ENCODE measurements around the gene DIP2C.

DIP2C gene

DNA sequence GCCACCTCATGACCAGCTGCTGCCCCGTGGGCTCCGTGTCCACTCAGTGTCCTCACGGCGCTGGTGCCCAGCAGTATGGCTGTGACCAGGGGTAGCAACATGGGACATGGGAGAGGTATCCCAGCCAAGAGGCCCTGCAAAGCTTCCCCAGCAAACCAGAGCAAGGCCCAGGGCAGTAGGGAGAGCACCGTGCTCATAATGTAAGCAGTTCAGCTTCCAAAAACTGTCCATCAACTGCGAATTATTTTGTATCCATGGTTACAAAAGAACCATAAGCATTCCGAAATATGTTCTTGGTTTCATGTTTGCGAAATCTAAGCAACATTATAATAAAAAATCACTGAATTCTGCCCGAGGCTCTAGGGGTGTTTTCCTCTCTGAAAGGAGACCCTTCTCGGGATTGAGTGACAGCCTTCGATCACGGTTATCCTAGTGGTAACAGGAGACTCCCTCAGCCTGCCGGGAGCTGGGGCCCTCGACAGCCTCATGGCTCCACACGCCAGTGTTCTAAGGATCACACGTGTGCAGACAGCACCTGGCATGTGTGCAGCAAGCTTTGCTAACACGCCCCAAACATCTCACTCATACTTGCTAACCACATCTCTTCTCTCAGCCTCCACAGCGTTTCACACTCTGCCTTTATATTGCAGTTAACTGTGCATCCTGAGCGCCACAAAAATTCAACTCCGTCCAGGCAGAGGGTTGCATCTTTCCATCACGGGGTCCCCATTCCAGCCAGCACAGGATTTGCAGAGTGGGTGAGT lies 117.6 kb downstream of the DIP2C start:
- DNase-seq (ENCODE audit: low read depth in 3 of 3): no peak

DNA sequence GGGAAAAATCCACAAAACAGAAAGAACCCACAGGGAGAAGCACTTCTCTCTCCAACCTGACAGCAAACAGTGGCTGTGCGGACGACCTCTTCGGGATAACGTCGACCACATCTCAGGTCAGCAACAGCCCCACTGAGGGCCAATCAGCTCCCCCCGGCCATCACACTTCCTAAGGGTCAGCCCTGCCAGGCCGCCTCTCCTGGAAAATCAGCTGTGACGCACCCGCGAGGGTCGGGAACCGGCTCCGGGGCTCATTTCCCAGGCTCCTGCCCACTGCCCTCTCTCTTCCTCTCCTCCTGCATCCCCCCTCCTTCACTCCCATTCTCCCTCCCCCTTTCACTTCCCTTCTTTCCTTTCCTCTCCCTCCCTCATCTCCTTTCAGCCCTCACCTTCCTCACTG lies 118.3 kb downstream of the DIP2C start:
- no peak for DNase-seq (ENCODE audit: low read depth in 3 of 3)

DNA sequence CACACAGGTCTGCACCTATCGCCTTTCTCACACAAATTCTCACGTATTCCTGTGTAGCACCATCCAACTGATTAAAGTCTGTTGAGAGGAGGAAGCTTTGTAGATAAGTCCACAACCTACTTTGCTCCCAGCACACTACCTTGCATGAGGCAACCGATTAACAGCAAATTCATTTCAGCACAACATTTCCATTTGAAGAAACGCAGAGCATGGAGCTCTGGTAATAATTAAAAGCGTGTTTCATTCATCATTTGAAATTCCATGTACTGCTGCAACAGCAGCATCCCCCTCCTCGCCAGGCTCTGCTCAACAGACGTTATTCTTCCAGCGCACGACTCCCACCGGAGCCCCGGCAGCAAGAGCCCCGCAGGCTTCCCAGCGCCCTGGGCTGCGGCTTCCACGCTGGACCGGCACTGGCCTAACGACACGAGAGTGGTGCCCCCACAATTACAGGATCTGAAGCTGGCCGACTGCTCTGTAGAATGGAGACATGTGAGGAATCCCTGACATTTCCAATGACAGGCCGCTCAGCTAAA lies 118.8 kb downstream of the DIP2C start:
- DNase-seq (ENCODE audit: low read depth in 3 of 3): no peak

DNA sequence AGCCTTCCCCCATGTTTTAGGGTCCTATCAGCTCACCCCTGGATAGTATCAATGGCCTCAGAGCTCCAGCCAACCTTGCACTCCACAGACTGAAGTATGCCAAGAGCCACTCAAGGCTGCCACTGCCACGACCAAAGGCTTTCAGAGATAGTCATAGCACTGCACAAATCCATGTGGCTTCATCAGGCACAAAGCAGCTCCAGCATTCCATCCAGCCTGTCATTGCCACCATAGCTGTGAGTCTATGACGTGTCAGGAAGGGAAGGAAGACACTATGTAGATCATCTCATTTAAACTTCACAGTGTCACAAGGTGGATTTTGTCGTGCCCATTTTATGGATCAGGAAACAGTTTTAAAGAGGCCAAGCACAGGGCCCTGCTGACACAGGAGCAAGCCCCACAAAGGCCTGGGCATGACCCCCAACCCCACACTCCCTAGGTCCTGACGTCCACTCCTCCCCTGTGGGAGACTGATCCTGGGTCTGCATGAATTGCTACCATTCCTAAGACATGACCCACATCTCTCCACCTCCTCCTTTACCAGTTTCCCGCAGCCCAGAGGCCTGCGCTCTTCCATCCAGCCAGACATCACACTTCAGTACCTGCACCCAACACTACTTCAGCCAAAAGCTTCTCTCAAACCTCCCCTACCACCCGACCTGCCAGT lies 119.4 kb downstream of the DIP2C start:
- DNase-seq (ENCODE audit: low read depth in 3 of 3): no peak

DNA sequence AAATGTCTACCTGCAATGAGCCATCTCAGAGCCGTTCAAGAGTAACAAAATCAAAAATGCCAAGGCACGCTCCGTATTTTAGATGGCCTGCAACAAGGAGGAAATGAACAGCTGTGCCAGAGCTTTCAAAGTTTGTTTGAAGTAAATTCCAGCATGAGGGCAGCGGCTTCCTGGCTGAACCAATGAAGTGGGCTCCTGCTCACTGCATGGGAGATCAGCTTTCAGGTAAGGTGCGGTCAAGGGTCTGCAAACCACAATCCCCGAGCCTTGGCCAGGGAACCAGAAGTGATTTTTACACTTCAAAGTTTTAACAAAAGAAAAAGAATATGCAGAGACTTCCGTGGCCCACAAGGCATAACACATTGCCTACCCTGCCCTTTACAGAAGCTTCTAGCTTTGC lies 120.6 kb downstream of the DIP2C start:
- no peak for DNase-seq (ENCODE audit: low read depth in 3 of 3)

DNA sequence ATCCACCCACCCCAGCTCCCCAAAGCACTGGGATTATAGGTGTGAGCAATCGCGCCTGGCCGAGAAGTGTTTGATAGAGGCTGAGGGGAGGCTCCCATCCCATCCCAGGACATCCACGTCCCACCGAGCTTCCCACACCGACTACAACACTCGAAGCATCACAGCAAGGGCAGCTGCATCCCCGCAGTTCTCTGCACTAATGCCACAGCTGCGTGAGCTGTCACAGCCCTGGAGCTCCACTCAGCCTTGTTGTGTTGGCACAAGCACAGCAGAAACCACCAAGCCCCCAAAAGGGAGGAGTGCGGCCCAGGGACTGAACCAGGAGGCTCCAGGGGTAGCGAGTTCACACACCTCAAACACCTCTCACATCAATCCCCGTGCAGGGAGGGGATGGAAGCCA lies 121.6 kb downstream of the DIP2C start:
- DNase-seq (ENCODE audit: low read depth in 3 of 3): no peak

DNA sequence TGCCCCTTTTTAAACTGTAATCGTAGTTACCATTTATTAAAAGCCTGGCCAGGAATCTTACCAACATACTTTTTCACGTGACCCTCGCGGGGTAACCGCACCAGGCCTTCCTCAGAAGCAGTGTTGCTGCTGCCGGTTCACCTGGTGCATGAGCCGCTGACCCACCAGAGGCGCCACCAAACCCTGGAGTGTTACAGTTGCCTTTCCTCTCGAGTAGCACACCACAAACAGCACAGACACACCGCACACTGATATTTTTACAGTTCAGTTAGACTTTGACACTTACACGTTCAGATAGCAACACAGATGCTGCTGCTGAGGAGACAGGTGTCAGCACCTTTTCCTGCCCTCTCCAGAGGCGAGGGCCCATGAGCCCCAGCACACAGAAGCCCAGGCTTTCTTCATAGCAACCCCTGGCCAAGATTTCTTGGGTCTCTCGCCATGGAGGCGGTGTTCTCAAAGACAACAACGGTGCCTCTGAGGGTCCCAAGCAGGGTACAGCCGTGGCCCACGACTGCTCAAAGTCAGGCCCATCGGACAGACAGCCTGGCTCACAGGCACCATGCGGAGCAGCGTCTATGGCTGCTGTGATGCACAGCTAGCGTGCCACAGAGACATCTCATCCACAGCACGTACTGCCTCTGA lies 123.1 kb downstream of the DIP2C start:
- no peak for DNase-seq (ENCODE audit: low read depth in 3 of 3)

DNA sequence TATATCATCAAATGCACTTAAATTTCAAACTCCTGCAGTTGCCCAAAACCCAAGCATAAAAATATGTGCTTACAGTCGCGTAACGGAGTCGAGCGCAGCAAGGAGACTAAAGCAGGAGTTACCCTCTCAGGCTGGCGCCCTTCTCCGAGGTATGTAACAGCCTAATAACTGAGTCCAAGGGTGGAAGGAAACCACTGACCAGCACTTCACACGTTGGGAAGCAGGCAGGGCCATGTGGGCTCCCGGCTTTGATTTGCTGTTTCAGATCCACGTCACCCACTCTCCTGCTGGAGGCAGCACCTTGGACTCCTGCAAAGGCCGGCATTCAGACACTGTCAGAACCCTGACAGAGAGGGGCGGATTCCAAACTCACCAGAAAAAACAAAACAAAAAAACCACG lies 123.8 kb downstream of the DIP2C start:
- DNase-seq (ENCODE audit: low read depth in 3 of 3): no peak

DNA sequence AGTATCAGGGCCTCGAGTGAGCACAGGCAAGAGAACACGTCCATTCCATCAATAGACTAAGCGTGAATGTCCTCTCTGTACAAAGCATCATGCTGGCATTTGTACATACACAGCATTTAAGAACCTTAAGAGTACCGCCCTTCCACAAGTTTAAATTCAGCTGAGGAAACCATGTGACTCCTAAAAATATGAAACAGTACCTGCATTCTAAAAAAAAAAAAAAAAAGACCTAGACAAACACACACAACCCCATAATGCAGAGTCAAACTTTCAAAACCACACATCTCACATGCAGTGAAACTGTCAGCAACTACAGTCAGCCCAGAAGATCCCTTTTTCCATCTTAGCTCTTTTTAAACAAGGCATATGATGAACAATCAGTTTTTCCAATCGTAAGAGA lies 124.3 kb downstream of the DIP2C start:
- no peak for DNase-seq (ENCODE audit: low read depth in 3 of 3)

DNA sequence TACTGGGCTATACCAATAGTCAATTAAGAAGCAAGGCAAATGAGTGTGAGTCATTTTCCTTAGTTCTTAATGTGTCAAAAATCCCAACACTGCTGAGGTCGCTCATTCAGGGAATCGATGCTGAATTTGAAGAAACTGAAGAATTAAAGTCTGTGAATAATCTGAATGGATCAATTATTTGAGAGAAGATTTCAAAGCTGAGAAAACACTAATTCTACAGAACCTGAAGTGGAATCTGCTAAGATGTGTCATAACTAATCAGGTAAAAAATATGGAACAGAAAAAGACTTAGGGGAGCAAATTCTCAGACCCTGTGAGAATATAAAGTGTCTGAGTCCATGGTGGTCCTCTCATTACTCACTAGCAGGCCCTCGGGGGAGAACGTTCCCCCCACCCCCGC lies 125.6 kb downstream of the DIP2C start:
- no peak for DNase-seq (ENCODE audit: low read depth in 3 of 3)

DNA sequence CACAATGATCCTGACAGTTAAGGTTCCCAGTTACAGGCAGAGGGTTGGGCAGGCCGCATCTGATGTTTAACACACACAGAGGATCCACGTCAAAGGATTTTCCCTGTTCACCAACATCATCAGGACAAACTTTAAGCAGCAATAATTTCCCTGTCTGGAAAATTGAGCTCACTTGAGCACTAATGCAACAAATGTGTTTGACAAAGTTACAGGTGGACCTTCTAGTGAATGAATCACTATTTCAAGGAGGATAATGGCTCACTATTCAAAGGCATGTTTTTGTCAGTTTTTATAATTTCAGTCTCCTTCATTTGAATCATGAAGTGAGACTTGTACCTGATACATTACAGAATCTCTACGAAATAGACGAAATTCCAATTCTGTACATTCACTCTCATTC lies 127.3 kb downstream of the DIP2C start:
- no peak for DNase-seq (ENCODE audit: low read depth in 3 of 3)

DNA sequence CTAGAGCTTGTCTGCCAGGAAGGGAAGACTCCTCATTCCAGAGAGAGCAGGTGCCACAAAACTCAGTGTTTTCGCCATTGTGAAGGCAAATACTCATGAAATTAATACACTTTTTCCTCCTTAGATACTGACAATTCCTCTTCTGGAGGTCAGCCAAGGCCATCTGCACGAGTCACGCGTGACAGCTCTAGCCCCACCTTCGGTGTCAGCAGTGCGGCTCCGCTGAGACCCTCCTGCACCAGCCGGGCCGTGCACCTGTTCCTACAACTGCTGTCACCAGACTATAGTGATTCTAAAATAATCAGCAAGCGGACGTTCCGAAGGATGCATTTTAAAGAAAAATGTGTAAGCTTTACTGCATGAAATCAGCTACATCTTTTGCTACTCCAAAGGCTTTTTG lies 127.7 kb downstream of the DIP2C start:
- no peak for DNase-seq (ENCODE audit: low read depth in 3 of 3)

DNA sequence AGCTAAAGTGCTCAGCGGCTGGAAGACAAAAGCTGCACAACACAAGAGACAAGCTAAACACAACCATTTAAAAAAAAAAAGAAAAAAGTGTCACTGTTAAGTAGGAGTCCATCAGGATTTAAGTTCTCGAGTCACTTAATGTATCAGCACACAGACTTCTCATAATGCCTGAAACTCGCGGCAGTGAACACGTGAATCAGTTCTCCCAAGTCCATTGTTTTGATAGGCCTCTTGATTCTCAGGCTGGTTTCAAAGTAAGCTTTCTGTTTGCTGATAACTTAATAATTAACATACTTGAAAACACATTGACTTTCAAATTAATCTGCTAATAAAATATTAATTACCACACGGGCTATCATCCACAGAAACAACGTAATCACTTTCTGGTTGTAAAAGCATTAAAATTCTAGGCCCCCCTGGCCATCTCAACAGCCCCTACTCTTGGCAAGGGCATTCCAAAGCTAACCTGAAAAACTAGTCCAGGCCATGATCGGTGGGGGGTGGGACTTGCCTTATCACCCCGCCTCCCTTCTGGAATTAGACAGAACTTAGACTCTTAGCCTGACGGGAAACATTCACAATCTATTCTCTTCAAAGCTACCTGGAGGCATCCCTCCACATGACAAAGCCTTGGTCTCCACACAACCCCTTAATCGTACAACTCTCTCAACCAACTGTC lies 129.0 kb downstream of the DIP2C start:
- no peak for DNase-seq (ENCODE audit: low read depth in 3 of 3)

DNA sequence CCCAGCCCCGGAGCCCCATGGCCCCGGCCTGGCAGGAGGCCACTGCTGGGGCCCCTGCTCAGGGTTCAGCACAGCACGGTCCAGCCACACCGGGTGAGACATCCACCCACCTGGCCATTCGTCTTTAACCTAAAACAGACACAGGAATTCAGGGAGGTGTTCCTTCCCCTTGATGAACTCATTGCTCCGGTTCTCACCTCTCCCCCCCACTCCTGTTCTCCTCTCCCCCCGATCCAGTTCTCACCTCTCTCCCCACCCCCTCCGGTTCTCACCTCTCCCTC lies 129.8 kb downstream of the DIP2C start:
- no peak for DNase-seq (ENCODE audit: low read depth in 3 of 3)

DNA sequence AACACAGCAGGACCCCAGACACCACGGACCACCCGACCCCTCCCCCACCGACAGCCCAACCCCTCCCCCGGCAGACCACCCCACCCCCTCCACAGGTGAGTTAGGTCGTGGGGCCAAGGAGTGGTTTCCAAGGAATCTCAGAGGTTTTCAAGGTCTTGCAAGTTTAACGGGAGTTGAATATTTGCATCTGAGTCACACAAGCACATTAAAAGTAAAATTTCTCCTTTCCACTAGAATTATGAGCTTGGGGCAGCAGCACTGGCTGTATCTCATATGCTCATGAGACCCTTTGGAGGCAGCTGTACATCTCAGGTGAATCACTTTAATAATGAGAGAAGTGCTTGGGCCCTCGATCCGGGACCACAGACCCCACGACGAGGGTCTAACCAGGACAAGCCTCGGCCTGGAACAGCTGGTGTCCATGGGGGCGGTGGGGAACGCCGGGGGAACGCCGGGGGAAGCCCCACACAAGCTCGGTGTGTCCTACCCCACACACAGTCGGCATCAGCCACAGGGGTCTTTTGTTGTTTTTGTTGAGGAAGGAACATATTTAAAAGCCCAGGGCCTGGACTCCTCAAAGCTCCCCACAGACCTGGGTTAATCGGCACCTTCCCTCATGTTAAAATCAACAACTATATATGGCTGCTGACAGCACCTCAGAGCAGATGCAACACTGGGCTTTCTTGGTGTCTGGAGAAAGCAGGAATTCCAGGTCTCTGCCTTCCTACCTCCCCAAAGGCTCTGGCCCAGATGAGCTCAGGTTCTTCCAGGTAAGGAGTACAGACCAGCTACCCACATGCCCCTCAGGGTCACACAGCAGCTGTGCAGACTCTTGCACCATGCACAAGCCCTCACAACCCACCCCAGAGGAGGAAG lies 130.3 kb downstream of the DIP2C start:
- DNase-seq (ENCODE audit: low read depth in 3 of 3): no peak

DNA sequence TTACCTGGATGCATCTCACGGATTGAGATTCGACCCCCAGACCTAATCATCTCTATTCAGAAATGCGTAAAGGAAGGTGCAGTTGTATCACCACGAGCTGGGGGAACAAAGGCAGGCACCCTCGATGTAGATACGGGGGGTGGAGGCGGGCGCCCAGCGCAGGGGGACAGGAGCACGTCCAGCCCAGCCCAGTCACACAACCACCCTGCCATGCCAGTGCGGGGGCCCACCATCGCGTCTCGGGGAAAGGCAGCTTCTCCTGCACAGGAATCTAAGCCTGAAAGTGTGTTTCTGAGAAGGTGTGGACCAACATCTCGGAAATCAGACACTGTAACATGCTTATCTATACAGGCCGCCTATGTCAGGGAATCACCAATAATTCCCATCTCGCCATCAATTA lies 131.1 kb downstream of the DIP2C start:
- DNase-seq (ENCODE audit: low read depth in 3 of 3): no peak

DNA sequence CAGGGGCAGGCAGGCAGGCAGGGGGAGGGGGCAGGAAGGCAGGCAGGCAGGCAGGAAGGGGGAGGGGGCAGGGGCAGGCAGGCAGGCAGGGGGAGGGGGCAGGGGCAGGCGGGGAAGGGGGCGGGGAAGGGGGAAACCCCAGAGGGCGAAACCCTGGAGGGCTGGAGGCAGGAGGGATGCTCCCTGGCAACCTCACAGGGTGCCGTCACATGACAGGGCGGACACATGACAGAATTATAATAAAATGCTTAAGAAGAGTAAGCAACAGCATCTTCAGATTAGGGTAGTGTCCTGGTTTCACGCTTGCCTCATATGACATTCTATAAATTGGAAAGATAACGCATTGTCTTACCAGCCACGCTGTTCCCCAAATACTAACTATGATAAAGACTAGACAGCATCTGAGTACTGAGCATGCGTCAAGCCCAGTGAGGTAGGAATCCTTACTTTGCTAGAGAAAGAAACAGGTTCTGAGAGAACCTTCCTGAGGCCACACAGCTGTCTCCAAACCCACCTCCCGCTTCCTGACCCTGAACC lies 131.6 kb downstream of the DIP2C start:
- no peak for DNase-seq (ENCODE audit: low read depth in 3 of 3)

DNA sequence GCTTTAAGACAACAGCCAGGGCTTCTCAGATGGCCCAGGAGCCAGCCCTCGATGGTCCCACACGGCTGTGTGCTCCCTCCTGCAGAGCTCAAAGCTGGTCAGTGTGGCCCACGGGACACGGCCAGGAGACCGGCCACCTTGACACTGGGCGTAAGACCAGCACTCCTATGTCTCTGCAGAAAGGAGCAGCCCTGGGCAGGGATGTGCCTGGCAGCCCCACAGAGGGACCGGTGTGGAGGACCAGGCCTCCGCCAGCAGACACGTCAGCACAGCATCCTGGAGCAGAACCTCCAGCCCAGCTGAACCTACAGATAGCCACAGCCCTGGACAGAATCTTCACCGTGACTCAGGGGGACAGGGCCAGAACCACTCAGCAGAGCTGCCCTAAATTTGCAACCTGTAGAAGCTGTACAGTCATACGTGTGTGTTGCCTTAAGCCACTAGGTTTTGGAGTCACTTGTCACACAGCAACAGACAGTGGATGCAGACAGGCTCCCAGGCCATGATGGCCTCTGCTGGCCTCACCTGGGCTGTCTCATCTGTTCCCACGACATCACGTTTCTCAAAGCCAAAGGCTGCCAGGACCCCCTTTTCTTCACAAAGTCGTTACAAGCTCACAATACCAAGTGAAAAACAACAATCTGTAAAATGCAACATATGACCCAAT lies 132.4 kb downstream of the DIP2C start:
- DNase-seq (ENCODE audit: low read depth in 3 of 3): no peak

DNA sequence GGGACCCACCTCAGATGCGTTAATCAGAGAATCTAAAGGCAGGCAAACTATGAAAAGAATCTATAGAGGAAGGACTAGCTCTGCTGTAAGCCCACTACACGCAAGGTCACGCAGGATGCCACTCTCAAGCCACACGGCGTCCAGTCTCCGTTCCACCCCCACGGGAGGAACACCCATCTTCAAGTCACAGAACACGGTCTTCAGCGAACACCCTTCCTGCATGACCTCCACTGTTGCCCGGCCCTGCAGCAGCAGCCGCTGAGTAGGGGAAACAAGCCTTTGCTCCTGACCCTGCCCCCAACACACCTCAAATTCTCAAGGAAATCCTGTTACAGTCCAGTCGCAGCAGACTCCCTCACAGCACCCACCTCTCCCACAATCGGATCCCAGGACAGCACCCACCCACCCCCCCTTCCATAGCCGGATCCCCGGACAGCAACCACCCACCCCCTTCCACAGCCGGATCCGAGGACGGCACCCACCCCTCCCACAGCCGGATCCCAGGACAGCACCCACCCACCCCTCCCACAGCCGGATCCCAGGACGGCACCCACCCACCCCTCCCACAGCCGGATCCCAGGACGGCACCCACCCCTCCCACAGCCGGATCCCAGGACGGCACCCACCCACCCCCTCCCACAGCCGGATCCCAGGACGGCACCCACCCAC lies 133.7 kb downstream of the DIP2C start:
- no peak for DNase-seq (ENCODE audit: low read depth in 3 of 3)

DNA sequence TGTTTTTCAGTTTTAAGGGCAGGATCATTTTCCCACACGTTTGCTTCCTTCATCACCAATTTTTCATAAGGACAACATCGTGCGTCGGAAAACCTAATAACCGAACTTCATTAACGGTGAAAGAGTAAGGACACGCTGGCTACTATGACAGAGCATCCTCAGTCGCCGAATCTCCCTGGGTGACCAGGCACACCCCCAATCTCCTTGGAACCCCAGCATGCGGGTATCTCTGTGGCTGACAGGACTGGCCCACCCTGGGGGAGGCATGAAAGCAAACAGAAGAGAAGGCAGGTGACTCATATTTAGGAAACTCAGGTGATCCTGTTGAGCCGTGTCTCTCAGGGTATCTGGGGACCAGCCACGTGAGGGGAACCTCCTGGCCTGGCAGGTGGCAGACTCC lies 134.2 kb downstream of the DIP2C start:
- no peak for DNase-seq (ENCODE audit: low read depth in 3 of 3)
